ENCODE results near the gene RHOT2. TPM values are rescaled to one million over a fixed set of nuclear protein-coding genes. Genes with fewer than 3 reads are reported as not detected.

Gene RHOT2
- polyA plus RNA-seq, 1 donor (not counting 4 experiments of a cell fraction or from before 2014, with no cell fraction given), result 58.7 TPM

DNA sequence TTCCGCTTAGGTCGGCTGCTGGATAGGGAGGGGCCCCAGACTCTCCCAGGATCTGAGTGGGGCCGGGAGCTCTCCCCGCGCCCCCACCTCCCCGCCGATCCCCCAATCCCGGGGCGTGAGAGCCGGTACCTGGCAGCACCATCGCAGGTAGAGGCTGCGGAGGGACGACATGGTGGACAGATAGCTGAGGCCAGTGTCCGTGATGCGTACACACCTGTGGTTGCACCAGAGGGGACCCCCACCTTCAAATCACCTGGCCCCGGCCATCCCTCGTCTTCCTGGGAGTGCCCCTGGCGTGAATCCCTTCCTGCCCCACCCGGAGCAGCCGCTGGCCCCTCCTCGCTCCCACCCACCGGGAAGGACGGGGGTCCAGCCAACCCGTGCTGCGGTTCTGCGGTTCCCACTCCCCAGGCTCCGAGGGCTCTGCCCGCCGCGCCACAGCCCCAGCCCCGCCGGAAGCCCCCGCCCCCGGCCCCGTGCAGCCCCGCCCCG is 27.0 kb downstream of the RHOT2 start:
- H4K20me1 ChIP-seq (ENCODE audit: control insufficient read depth, extremely low read depth, insufficient read depth, low read length), result no peaks in the 10 kb centered on the region
- H3K79me2 ChIP-seq (ENCODE audit: control insufficient read depth, insufficient read depth, low read length), result no peaks in the 10 kb centered on the region
- H2AFZ ChIP-seq (ENCODE audit: control insufficient read depth, low read length), result no peak overlapping the region
- H3K9ac ChIP-seq (ENCODE audit: control insufficient read depth, extremely low read depth, insufficient read depth, low read length), result no peak overlapping the region
- peaks cover 51% of the 10 kb centered on the region for H3K27me3 ChIP-seq (ENCODE audit: control insufficient read depth, extremely low read depth, insufficient read depth, low read length)
- no peaks in the 10 kb centered on the region for H3K36me3 ChIP-seq (ENCODE audit: control insufficient read depth in 2 of 2, extremely low read depth in 1 of 2, insufficient read depth in 2 of 2, low read length in 2 of 2)
- H3K4me1 ChIP-seq (ENCODE audit: control insufficient read depth, extremely low read depth, insufficient read depth, low read length), result peaks cover 6% of the 10 kb centered on the region
- peak overlapping the region; percentile 27 for H3K4me2 ChIP-seq (ENCODE audit: control insufficient read depth, extremely low read depth, insufficient read depth, low read depth, low read length)
- FAIRE-seq (no peak), DNase-seq (ENCODE audit: low read depth, low spot score) (no peak)
- H3K9me3 ChIP-seq (ENCODE audit: control insufficient read depth, low read depth, low read length), result no peaks in the 10 kb centered on the region
- dilution Hi-C loops (cut with MboI; ENCODE audit: extremely low pct_ligation_motif_present, low sequenced_read_pairs), result no loop called here
- no peak overlapping the region for H3K4me3 ChIP-seq (ENCODE audit: control insufficient read depth in 2 of 3, extremely low read depth in 1 of 3, insufficient read depth in 2 of 3, low read depth in 1 of 3, low read length in 3 of 3)
- no peak for TF ChIP-seq EZH2 (IDR thresholded peaks at IDR 0.05; ENCODE audit: low read length)
- TF ChIP-seq, protein P1, sequence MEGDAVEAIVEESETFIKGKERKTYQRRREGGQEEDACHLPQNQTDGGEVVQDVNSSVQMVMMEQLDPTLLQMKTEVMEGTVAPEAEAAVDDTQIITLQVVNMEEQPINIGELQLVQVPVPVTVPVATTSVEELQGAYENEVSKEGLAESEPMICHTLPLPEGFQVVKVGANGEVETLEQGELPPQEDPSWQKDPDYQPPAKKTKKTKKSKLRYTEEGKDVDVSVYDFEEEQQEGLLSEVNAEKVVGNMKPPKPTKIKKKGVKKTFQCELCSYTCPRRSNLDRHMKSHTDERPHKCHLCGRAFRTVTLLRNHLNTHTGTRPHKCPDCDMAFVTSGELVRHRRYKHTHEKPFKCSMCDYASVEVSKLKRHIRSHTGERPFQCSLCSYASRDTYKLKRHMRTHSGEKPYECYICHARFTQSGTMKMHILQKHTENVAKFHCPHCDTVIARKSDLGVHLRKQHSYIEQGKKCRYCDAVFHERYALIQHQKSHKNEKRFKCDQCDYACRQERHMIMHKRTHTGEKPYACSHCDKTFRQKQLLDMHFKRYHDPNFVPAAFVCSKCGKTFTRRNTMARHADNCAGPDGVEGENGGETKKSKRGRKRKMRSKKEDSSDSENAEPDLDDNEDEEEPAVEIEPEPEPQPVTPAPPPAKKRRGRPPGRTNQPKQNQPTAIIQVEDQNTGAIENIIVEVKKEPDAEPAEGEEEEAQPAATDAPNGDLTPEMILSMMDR (optimal IDR thresholded peaks at IDR 0.05 in 1 of 3, IDR thresholded peaks at IDR 0.05 in 1 of 3, conservative IDR thresholded peaks at IDR 0.05 in 1 of 3; ENCODE audit: extremely low read depth in 1 of 3, insufficient read depth in 2 of 3, low read length in 3 of 3), result no peak
- no peak overlapping the region for H3K27ac ChIP-seq (ENCODE audit: control insufficient read depth, insufficient read depth, low read length)
- H3K9me1 ChIP-seq (ENCODE audit: control insufficient read depth, extremely low read depth, insufficient read depth, low read length), result no peaks in the 10 kb centered on the region

DNA sequence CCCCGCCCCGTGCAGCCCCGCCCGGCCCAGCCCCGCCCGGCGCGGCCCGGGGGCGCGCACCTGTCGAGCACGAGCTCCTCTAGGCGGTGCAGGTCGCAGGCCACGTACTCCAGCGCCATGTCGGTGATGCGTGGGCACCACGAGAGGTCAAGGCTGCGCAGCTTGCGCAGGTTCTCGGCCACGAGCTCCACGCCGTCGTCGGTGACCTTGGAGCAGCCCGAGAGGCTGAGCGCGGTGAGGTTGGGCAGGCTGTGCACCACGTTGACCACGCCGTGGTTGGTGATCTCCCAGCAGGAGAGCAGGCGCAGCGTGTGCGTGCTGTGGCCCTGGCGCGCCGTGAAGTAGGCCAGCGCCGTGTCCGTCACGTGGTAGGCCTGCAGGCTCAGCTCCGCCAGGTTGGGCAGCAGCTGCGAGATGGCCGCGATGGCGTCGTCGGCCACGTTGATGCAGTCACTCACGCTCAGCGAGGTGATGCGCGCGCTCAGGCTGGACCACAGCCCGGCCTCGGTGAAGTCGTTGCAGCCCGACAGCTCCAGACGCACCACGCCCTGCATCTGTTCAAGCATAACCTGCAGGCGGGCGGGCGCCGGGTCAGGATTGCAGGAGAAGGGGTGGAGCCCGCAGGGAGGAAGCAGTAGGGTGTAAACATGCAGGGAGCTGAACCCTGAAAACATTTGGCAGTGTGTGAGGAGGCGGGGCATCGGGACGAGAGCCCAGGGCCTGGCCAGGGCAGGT is 27.6 kb downstream of the RHOT2 start:
- dilution Hi-C loops (cut with MboI; ENCODE audit: extremely low pct_ligation_motif_present, low sequenced_read_pairs), result no loop called here
- peak; percentile 73 for TF ChIP-seq EZH2 (IDR thresholded peaks at IDR 0.05; ENCODE audit: low read length)
- TF ChIP-seq, protein P1 (optimal IDR thresholded peaks at IDR 0.05 in 1 of 3, IDR thresholded peaks at IDR 0.05 in 1 of 3, conservative IDR thresholded peaks at IDR 0.05 in 1 of 3; ENCODE audit: extremely low read depth in 1 of 3, insufficient read depth in 2 of 3, low read length in 3 of 3), result no peak
- Histone ChIP-seq H3K36me3 (ENCODE audit: control insufficient read depth in 2 of 2, extremely low read depth in 1 of 2, insufficient read depth in 2 of 2, low read length in 2 of 2) (no peaks in the 10 kb centered on the region), H3K27ac (ENCODE audit: control insufficient read depth, insufficient read depth, low read length) (no peak overlapping the region), H3K79me2 (ENCODE audit: control insufficient read depth, insufficient read depth, low read length) (no peaks in the 10 kb centered on the region), H4K20me1 (ENCODE audit: control insufficient read depth, extremely low read depth, insufficient read depth, low read length) (no peaks in the 10 kb centered on the region), H3K4me3 (ENCODE audit: control insufficient read depth in 2 of 3, extremely low read depth in 1 of 3, insufficient read depth in 2 of 3, low read depth in 1 of 3, low read length in 3 of 3) (peak overlapping the region in 1 of 3 experiments; percentile 41), H3K4me1 (ENCODE audit: control insufficient read depth, extremely low read depth, insufficient read depth, low read length) (peaks cover 6% of the 10 kb centered on the region), H3K9me1 (ENCODE audit: control insufficient read depth, extremely low read depth, insufficient read depth, low read length) (no peaks in the 10 kb centered on the region), H3K9ac (ENCODE audit: control insufficient read depth, extremely low read depth, insufficient read depth, low read length) (no peak overlapping the region), H3K4me2 (ENCODE audit: control insufficient read depth, extremely low read depth, insufficient read depth, low read depth, low read length) (peak overlapping the region; percentile 39), H3K9me3 (ENCODE audit: control insufficient read depth, low read depth, low read length) (no peaks in the 10 kb centered on the region), H2AFZ (ENCODE audit: control insufficient read depth, low read length) (peak overlapping the region; percentile 16), H3K27me3 (ENCODE audit: control insufficient read depth, extremely low read depth, insufficient read depth, low read length) (peaks cover 57% of the 10 kb centered on the region)
- no peak for DNase-seq (ENCODE audit: low read depth, low spot score)
- FAIRE-seq, result peak; percentile 41

All from keratinocyte (primary cell).